ENCODE measurements around the gene OR2W3.

Gene OR2W3

DNA sequence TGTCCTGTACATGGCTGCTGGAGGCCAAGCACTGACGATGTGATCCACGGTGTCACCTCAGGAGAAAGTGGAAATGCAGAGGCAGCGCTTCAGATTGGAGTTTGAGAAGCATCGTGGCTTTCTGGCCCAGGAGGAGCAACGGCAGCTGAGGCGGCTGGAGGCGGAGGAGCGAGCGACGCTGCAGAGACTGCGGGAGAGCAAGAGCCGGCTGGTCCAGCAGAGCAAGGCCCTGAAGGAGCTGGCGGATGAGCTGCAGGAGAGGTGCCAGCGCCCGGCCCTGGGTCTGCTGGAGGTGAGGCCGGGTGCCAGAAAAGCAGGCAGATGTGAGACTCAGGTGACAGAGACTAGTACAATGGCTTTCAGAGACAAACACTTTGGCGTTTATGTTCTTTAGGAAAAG, 30.7 kb upstream of the OR2W3 start:
- H3K9ac ChIP-seq (ENCODE audit: low read length in 5 of 5), result no peak overlapping the region
- H3K36me3 ChIP-seq (ENCODE audit: control insufficient read depth in 5 of 5, insufficient read depth in 5 of 5, low read length in 5 of 5), result no peaks in the 10 kb centered on the region
- H3K27me3 ChIP-seq (ENCODE audit: control insufficient read depth in 5 of 5, insufficient read depth in 4 of 5, low read length in 5 of 5), result no peaks in the 10 kb centered on the region
- no peak overlapping the region for H3K4me3 ChIP-seq (ENCODE audit: low read depth in 1 of 5, low read length in 5 of 5)
- no peak overlapping the region for H3K27ac ChIP-seq (ENCODE audit: low read depth, low read length)
- H3K9me3 ChIP-seq (ENCODE audit: control insufficient read depth in 5 of 5, low read length in 5 of 5), result peaks cover 0 to 3% (median 0%) of the 10 kb centered on the region in 5 donors
- no peaks in the 10 kb centered on the region for H3K4me1 ChIP-seq (ENCODE audit: control insufficient read depth in 5 of 5, insufficient read depth in 5 of 5, low read length in 5 of 5)

DNA sequence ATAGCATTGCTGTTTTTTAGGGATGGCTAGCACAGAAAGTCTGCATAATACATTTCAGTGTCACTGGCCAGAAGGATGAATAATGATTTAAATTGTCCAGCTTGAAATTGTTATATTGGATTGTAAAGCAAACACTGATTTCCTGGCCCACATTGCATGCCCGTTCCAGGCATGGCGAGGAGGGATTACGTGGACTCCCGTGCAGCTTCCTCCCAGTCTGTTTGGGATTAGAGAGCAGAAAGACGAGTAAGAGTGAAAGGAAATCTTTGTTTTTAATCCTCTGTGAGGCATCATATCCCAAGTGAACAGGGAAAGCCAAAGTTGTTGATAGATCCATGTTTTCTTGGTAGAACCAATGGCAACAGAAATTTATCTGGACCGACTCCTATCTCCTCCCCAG, 30.0 kb upstream of the OR2W3 start:
- Histone ChIP-seq H3K9ac (ENCODE audit: low read length in 5 of 5) (no peak overlapping the region), H3K36me3 (ENCODE audit: control insufficient read depth in 5 of 5, insufficient read depth in 5 of 5, low read length in 5 of 5) (no peaks in the 10 kb centered on the region), H3K4me3 (ENCODE audit: low read depth in 1 of 5, low read length in 5 of 5) (no peak overlapping the region), H3K9me3 (ENCODE audit: control insufficient read depth in 5 of 5, low read length in 5 of 5) (peaks cover 0 to 5% (median 3%) of the 10 kb centered on the region in 5 donors), H3K27me3 (ENCODE audit: control insufficient read depth in 5 of 5, insufficient read depth in 4 of 5, low read length in 5 of 5) (no peaks in the 10 kb centered on the region), H3K27ac (ENCODE audit: low read depth, low read length) (no peak overlapping the region), H3K4me1 (ENCODE audit: control insufficient read depth in 5 of 5, insufficient read depth in 5 of 5, low read length in 5 of 5) (no peaks in the 10 kb centered on the region)

DNA sequence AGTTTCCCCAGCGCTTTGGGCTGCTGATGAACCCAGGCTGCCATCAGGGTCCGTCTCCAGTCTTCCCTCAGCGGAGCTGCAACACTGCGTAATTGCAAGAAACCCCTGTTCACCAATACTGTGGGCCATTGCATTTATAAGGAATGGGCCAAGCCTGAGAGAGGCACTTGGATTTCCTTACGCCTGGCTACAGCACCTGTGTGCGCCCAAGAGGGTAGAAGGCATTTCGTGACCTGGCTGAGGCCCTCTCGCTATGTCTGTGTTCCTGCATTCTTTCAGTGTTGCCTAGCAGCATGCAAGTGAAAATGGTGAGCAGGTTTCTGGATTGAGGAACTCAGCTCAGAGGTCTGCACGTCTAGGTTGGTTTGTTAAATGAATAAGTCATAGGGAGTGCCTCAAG, 12.0 kb upstream of the OR2W3 start:
- no peaks in the 10 kb centered on the region for H3K4me1 ChIP-seq (ENCODE audit: control insufficient read depth in 5 of 5, insufficient read depth in 5 of 5, low read length in 5 of 5)
- no peaks in the 10 kb centered on the region for H3K27me3 ChIP-seq (ENCODE audit: control insufficient read depth in 5 of 5, insufficient read depth in 4 of 5, low read length in 5 of 5)
- no peak overlapping the region for H3K4me3 ChIP-seq (ENCODE audit: low read depth in 1 of 5, low read length in 5 of 5)
- H3K36me3 ChIP-seq (ENCODE audit: control insufficient read depth in 5 of 5, insufficient read depth in 5 of 5, low read length in 5 of 5), result no peaks in the 10 kb centered on the region
- peaks cover 0 to 4% (median 0%) of the 10 kb centered on the region in 5 donors for H3K9me3 ChIP-seq (ENCODE audit: control insufficient read depth in 5 of 5, low read length in 5 of 5)
- H3K9ac ChIP-seq (ENCODE audit: low read length in 5 of 5), result no peak overlapping the region
- no peak overlapping the region for H3K27ac ChIP-seq (ENCODE audit: low read depth, low read length)

- no peaks in the 10 kb centered on the region for H3K4me1 ChIP-seq (ENCODE audit: control insufficient read depth in 5 of 5, insufficient read depth in 5 of 5, low read length in 5 of 5)
- no peaks in the 10 kb centered on the region for H3K36me3 ChIP-seq (ENCODE audit: control insufficient read depth in 5 of 5, insufficient read depth in 5 of 5, low read length in 5 of 5)
- no peak overlapping the region for H3K27ac ChIP-seq (ENCODE audit: low read depth, low read length)
- no peak overlapping the region for H3K9ac ChIP-seq (ENCODE audit: low read length in 5 of 5)
- H3K9me3 ChIP-seq (ENCODE audit: control insufficient read depth in 5 of 5, low read length in 5 of 5), result peaks cover 0 to 4% (median 0%) of the 10 kb centered on the region in 5 donors
- no peak overlapping the region for H3K4me3 ChIP-seq (ENCODE audit: low read depth in 1 of 5, low read length in 5 of 5)
- H3K27me3 ChIP-seq (ENCODE audit: control insufficient read depth in 5 of 5, insufficient read depth in 4 of 5, low read length in 5 of 5), result no peaks in the 10 kb centered on the region
Measured at GRCh38 chr1:247884797-247885413, 10.5 kb upstream of the OR2W3 start.

DNA sequence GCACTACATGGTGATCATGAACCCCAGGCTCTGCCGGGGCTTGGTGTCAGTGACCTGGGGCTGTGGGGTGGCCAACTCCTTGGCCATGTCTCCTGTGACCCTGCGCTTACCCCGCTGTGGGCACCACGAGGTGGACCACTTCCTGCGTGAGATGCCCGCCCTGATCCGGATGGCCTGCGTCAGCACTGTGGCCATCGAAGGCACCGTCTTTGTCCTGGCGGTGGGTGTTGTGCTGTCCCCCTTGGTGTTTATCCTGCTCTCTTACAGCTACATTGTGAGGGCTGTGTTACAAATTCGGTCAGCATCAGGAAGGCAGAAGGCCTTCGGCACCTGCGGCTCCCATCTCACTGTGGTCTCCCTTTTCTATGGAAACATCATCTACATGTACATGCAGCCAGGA, 589 bp downstream of the OR2W3 start:
- H3K36me3 ChIP-seq (ENCODE audit: control insufficient read depth in 5 of 5, insufficient read depth in 5 of 5, low read length in 5 of 5), result no peaks in the 10 kb centered on the region
- no peaks in the 10 kb centered on the region for H3K27me3 ChIP-seq (ENCODE audit: control insufficient read depth in 5 of 5, insufficient read depth in 4 of 5, low read length in 5 of 5)
- no peaks in the 10 kb centered on the region for H3K4me1 ChIP-seq (ENCODE audit: control insufficient read depth in 5 of 5, insufficient read depth in 5 of 5, low read length in 5 of 5)
- no peak overlapping the region for H3K27ac ChIP-seq (ENCODE audit: low read depth, low read length)
- no peak overlapping the region for H3K9ac ChIP-seq (ENCODE audit: low read length in 5 of 5)
- no peak overlapping the region for H3K4me3 ChIP-seq (ENCODE audit: low read depth in 1 of 5, low read length in 5 of 5)
- peaks cover 0 to 7% (median 0%) of the 10 kb centered on the region in 5 donors for H3K9me3 ChIP-seq (ENCODE audit: control insufficient read depth in 5 of 5, low read length in 5 of 5)

GRCh38 chr1:247904122-247904521, 8.7 kb downstream of the OR2W3 start:
- H3K27ac ChIP-seq (ENCODE audit: low read depth, low read length), result no peak overlapping the region
- H3K9me3 ChIP-seq (ENCODE audit: control insufficient read depth in 5 of 5, low read length in 5 of 5), result no peaks in the 10 kb centered on the region
- H3K9ac ChIP-seq (ENCODE audit: low read length in 5 of 5), result no peak overlapping the region
- H3K4me1 ChIP-seq (ENCODE audit: control insufficient read depth in 5 of 5, insufficient read depth in 5 of 5, low read length in 5 of 5), result no peaks in the 10 kb centered on the region
- no peaks in the 10 kb centered on the region for H3K36me3 ChIP-seq (ENCODE audit: control insufficient read depth in 5 of 5, insufficient read depth in 5 of 5, low read length in 5 of 5)
- no peaks in the 10 kb centered on the region for H3K27me3 ChIP-seq (ENCODE audit: control insufficient read depth in 5 of 5, insufficient read depth in 4 of 5, low read length in 5 of 5)
- H3K4me3 ChIP-seq (ENCODE audit: low read depth in 1 of 5, low read length in 5 of 5), result no peak overlapping the region

- no peak overlapping the region for H3K9ac ChIP-seq (ENCODE audit: low read length in 5 of 5)
- H3K36me3 ChIP-seq (ENCODE audit: control insufficient read depth in 5 of 5, insufficient read depth in 5 of 5, low read length in 5 of 5), result no peaks in the 10 kb centered on the region
- no peak overlapping the region for H3K27ac ChIP-seq (ENCODE audit: low read depth, low read length)
- no peak overlapping the region for H3K4me3 ChIP-seq (ENCODE audit: low read depth in 1 of 5, low read length in 5 of 5)
- no peaks in the 10 kb centered on the region for H3K9me3 ChIP-seq (ENCODE audit: control insufficient read depth in 5 of 5, low read length in 5 of 5)
- no peaks in the 10 kb centered on the region for H3K27me3 ChIP-seq (ENCODE audit: control insufficient read depth in 5 of 5, insufficient read depth in 4 of 5, low read length in 5 of 5)
- no peaks in the 10 kb centered on the region for H3K4me1 ChIP-seq (ENCODE audit: control insufficient read depth in 5 of 5, insufficient read depth in 5 of 5, low read length in 5 of 5)
Measured at GRCh38 chr1:247905181-247905580, 9.8 kb downstream of the OR2W3 start.

GRCh38 chr1:247905910-247906503, 10.6 kb downstream of the OR2W3 start:
- no peaks in the 10 kb centered on the region for H3K9me3 ChIP-seq (ENCODE audit: control insufficient read depth in 5 of 5, low read length in 5 of 5)
- no peaks in the 10 kb centered on the region for H3K36me3 ChIP-seq (ENCODE audit: control insufficient read depth in 5 of 5, insufficient read depth in 5 of 5, low read length in 5 of 5)
- no peak overlapping the region for H3K27ac ChIP-seq (ENCODE audit: low read depth, low read length)
- no peaks in the 10 kb centered on the region for H3K4me1 ChIP-seq (ENCODE audit: control insufficient read depth in 5 of 5, insufficient read depth in 5 of 5, low read length in 5 of 5)
- H3K4me3 ChIP-seq (ENCODE audit: low read depth in 1 of 5, low read length in 5 of 5), result peak overlapping the region in 4 of 5 donors; percentile 40 to 54 (median 46)
- H3K27me3 ChIP-seq (ENCODE audit: control insufficient read depth in 5 of 5, insufficient read depth in 4 of 5, low read length in 5 of 5), result no peaks in the 10 kb centered on the region
- H3K9ac ChIP-seq (ENCODE audit: low read length in 5 of 5), result no peak overlapping the region

GRCh38 chr1:247906504-247907047, 11.2 kb downstream of the OR2W3 start:
- H3K4me1 ChIP-seq (ENCODE audit: control insufficient read depth in 5 of 5, insufficient read depth in 5 of 5, low read length in 5 of 5), result no peaks in the 10 kb centered on the region
- no peak overlapping the region for H3K27ac ChIP-seq (ENCODE audit: low read depth, low read length)

DNA sequence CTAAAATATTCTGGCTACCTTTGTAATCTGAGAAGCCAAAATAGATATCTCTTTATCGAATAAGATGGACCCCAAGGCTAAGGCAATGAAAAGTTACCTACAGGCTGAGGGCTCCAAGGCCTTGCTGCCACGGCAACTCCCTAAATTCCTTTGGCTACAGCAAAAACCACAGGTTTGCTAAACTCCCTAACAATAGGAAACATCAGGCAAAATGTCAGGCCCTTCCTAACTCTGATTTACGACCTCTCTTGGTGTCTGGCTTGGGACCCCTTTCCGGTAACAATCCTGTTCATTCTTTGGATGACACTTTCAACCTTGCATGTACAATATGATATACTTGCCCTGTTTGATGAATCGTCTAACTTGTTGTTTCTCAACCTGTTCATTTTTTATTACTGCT, 13.4 kb downstream of the OR2W3 start:
- Histone ChIP-seq H3K27me3 (ENCODE audit: control insufficient read depth in 5 of 5, insufficient read depth in 4 of 5, low read length in 5 of 5) (no peaks in the 10 kb centered on the region), H3K36me3 (ENCODE audit: control insufficient read depth in 5 of 5, insufficient read depth in 5 of 5, low read length in 5 of 5) (no peaks in the 10 kb centered on the region), H3K27ac (ENCODE audit: low read depth, low read length) (no peak overlapping the region), H3K9me3 (ENCODE audit: control insufficient read depth in 5 of 5, low read length in 5 of 5) (no peaks in the 10 kb centered on the region), H3K4me1 (ENCODE audit: control insufficient read depth in 5 of 5, insufficient read depth in 5 of 5, low read length in 5 of 5) (no peaks in the 10 kb centered on the region), H3K4me3 (ENCODE audit: low read depth in 1 of 5, low read length in 5 of 5) (no peak overlapping the region), H3K9ac (ENCODE audit: low read length in 5 of 5) (no peak overlapping the region)

More at GRCh38 chr1:247906504-247907047, 11.2 kb downstream of the OR2W3 start:
- H3K9ac ChIP-seq (ENCODE audit: low read length in 5 of 5), result peak overlapping the region in 1 of 5 donors; percentile 33
- no peaks in the 10 kb centered on the region for H3K27me3 ChIP-seq (ENCODE audit: control insufficient read depth in 5 of 5, insufficient read depth in 4 of 5, low read length in 5 of 5)
- H3K4me3 ChIP-seq (ENCODE audit: low read depth in 1 of 5, low read length in 5 of 5), result peak overlapping the region in 4 of 5 donors; percentile 40 to 54 (median 46)
- H3K36me3 ChIP-seq (ENCODE audit: control insufficient read depth in 5 of 5, insufficient read depth in 5 of 5, low read length in 5 of 5), result no peaks in the 10 kb centered on the region
- no peaks in the 10 kb centered on the region for H3K9me3 ChIP-seq (ENCODE audit: control insufficient read depth in 5 of 5, low read length in 5 of 5)
